Type B pancreatic cell (in vitro differentiated cells): ENCODE data around the gene SSU72. TPM values are rescaled to one million over a fixed set of nuclear protein-coding genes. Genes with fewer than 3 reads are reported as not detected.
"Not testable (repeated sequence)": the region's sequence is repeated elsewhere in the genome, so short reads cannot be mapped to it uniquely, and the experiment has no call there.

Experiments used
- DNase-seq: peaks from one replicate; pipeline ENCODE4 v3.0.0; 2021; ENCODE audit warnings: mixed read lengths; ENCODE audit not compliant: unreplicated experiment; ENCODE audit errors: extremely low spot score
- H3K27ac Mint-ChIP-seq: 2 replicates; pipeline ENCODE4 v1.8.0; 2021; ENCODE audit warnings: mild to moderate bottlenecking, mixed read lengths
- H3K27me3 Mint-ChIP-seq: 2 replicates; pipeline ENCODE4 v1.8.0; 2021; ENCODE audit warnings: mixed read lengths
- H3K36me3 Mint-ChIP-seq: 2 replicates; pipeline ENCODE4 v1.8.0; 2021; ENCODE audit warnings: mixed read lengths
- H3K4me1 Mint-ChIP-seq: one replicate; pipeline ENCODE4 v1.8.0; 2021; ENCODE audit warnings: mixed read lengths; ENCODE audit not compliant: unreplicated experiment
- H3K4me3 Mint-ChIP-seq: 2 replicates; pipeline ENCODE4 v1.8.0; 2021; ENCODE audit warnings: mild to moderate bottlenecking, mixed read lengths
- H3K9me3 Mint-ChIP-seq: 2 replicates; pipeline ENCODE4 v1.8.0; 2021; ENCODE audit warnings: mixed read lengths
- CTCF ChIP-seq: fragments of 200-600 bp; sonication (generic); conservative IDR thresholded peaks from 2 replicates; pipeline ENCODE4 v1.5.0; 2021; ENCODE audit warnings: antibody characterized with exemption, mild to moderate bottlenecking
- total RNA-seq: library from RNA; stranded (reverse); gene quantifications from 2 replicates; pipeline ENCODE4 v1.2.1, GENCODE V29; 2021; ENCODE audit warnings: low replicate concordance

Gene SSU72
- total RNA-seq, 1 donor from 2014 or later: 117 TPM

DNA sequence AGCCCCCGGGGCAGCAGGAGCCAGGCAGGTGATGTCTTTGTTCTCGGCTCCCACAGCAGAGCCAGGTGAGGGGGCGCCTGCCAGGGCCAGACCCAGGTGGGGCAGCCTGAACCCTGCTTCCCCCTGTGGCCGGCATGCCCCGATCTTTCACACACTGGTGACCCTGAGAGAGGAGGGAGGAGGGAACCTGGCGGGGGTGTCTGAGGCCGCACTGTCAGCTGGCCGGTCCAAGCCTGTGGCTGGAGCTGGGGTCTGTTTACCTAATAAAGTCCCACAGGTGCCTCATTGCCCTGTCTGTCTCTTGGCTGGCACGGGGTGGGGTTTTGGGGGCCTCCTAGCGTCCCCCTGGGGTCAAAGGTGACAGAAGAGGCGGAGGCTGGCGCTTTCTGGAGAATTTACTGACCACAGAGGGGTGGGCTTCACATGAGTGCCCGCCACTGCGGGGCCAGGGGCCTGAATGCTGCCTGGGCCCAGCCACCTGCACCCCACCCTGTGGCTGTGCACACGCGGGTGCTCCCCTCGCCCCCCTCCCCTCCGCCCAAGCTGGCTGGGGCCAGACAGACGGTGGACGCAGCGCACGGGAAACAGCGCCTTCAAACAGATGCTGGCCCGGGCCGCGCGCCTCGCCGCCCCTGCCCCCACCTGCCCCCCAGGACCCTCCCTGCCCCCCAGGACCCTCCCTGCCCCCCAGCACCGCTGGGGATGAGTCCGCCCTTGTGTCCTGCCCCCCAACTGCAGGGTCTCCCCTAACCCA, 40.1 kb downstream of the SSU72 start:
- H3K4me1 Mint-ChIP-seq: no peaks in the 10 kb centered on the region

DNA sequence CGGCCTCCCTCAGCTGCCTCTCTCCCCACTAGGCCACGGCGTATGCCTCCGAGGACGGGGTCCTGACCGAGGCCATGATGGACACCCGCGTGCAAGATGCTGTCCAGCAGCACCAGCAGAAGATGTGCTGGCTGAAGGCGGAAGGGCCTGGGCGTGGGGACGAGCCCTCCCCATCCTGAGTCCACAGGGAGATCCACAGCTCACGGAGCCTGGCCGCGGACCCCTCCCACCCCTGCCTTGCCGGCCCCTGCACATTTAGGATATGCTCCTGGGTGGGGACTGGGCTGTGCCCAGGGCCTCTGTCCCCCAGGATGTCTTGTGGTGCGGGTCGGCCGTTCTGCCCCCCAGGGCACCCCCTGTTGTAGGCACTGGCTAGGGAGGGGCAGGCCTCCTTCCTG, 40.8 kb downstream of the SSU72 start:
- H3K36me3 Mint-ChIP-seq: peaks cover 13% of the 10 kb centered on the region
- not testable (repeated sequence) for H3K4me1 Mint-ChIP-seq, DNase-seq, H3K9me3 Mint-ChIP-seq, H3K4me3 Mint-ChIP-seq, H3K27me3 Mint-ChIP-seq, H3K27ac Mint-ChIP-seq

More for the DNA sequence above, 40.1 kb downstream of the SSU72 start:
- no peak for TF ChIP-seq CTCF
- DNase-seq: no peak
- no peak overlapping the region for H3K27ac Mint-ChIP-seq
- H3K36me3 Mint-ChIP-seq: peaks cover 13% of the 10 kb centered on the region
- H3K4me3 Mint-ChIP-seq: no peak overlapping the region
- H3K9me3 Mint-ChIP-seq: peaks cover 5% of the 10 kb centered on the region
- no peaks in the 10 kb centered on the region for H3K27me3 Mint-ChIP-seq

- H3K36me3 Mint-ChIP-seq: peaks cover 13% of the 10 kb centered on the region
- H3K27ac Mint-ChIP-seq: not testable (repeated sequence)
Measured at GRCh38 chr1:1533176-1533893, 41.3 kb downstream of the SSU72 start.

DNA sequence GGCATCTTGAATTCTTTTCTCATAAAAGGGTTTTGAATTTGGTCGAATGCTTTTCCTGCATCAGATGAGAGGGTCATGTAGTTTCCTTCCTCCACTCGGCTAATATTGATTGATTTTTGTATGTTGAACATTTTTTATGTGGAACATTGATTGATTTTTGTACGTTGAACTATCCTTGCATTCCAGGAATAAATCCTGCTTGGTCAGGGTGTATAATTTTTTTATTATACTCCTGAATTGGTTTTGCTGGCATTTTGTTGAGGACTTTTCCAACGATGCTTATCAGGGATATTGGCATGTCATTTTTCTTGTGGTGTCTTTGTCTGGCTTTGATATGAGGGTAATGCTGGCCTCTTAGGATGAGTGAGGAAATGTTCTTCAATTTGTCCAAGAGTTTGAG, 42.7 kb downstream of the SSU72 start:
- Mint-ChIP-seq H3K4me1 (no peaks in the 10 kb centered on the region), H3K27me3 (no peaks in the 10 kb centered on the region), H3K9me3 (peaks cover 5% of the 10 kb centered on the region), H3K36me3 (peaks cover 13% of the 10 kb centered on the region), H3K27ac (no peak overlapping the region), H3K4me3 (no peak overlapping the region)
- DNase-seq: no peak
- TF ChIP-seq CTCF: no peak

More at GRCh38 chr1:1533176-1533893, 41.3 kb downstream of the SSU72 start:
- not testable (repeated sequence) for H3K9me3 Mint-ChIP-seq, H3K4me1 Mint-ChIP-seq, H3K4me3 Mint-ChIP-seq, H3K27me3 Mint-ChIP-seq, DNase-seq

DNA sequence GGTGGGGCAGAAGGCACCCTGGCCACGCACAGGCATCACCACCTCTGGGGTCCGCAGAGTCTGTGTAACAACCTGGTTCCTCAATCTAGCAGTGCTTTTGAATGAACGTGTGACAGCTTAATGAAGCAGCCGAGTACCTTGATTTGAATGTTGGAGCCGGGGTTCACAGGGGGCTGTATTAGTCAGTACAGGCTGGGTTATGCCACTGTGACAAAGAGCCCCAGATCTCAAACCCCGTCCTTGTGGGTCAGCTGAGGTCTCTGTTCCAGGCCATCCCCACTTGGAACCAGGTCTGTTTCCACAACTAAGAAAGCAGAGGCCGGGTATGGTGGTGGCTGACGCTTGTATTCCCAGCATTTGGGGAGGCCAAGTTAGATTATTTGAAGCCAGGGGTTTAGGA, 44.7 kb downstream of the SSU72 start:
- DNase-seq: no peak
- Mint-ChIP-seq H3K27me3 (no peaks in the 10 kb centered on the region), H3K4me3 (no peak overlapping the region), H3K4me1 (no peaks in the 10 kb centered on the region), H3K36me3 (peaks cover 13% of the 10 kb centered on the region), H3K9me3 (peaks cover 5% of the 10 kb centered on the region), H3K27ac (no peak overlapping the region)
- TF ChIP-seq CTCF: no peak

DNA sequence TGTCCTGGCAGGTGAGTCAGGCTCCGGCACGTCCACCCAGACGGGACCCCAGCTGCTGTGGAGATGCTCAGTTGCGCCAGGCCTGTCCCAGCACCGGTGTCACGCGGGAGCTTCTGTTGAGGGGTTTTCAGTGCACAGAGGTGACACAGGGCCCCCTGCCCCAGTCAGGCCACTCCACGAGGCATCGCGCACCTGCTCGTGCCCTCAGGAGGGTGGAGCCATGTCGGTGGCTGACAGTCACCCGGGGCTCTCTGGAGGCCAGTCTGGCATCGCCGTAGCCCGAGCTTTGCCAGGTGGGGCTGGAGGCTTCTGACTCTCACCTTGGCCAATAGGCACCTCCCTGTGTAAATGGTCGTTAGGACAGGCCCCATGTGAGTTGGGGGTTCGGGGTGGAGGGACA, 45.3 kb downstream of the SSU72 start:
- H3K4me1 Mint-ChIP-seq: no peaks in the 10 kb centered on the region
- H3K27me3 Mint-ChIP-seq: no peaks in the 10 kb centered on the region
- no peak for TF ChIP-seq CTCF

More for the DNA sequence above, 45.3 kb downstream of the SSU72 start:
- H3K27ac Mint-ChIP-seq: no peak overlapping the region
- DNase-seq: no peak
- no peak overlapping the region for H3K4me3 Mint-ChIP-seq
- H3K9me3 Mint-ChIP-seq: peaks cover 5% of the 10 kb centered on the region
- peaks cover 13% of the 10 kb centered on the region for H3K36me3 Mint-ChIP-seq
